Ramos (cell line): ENCODE results near the gene EPS8L3.
"Not testable (repeated sequence)": the region's sequence is repeated elsewhere in the genome, so short reads cannot be mapped to it uniquely, and the experiment has no call there.

Experiments used
- in situ Hi-C: fragments of 300-500 bp; cut with MboI; formaldehyde crosslinking; loops from one replicate; pipeline ENCODE4 v1.14.3; 2022; ENCODE audit warnings: low sequenced_read_pairs; ENCODE audit not compliant: unreplicated experiment

The EPS8L3 gene

DNA sequence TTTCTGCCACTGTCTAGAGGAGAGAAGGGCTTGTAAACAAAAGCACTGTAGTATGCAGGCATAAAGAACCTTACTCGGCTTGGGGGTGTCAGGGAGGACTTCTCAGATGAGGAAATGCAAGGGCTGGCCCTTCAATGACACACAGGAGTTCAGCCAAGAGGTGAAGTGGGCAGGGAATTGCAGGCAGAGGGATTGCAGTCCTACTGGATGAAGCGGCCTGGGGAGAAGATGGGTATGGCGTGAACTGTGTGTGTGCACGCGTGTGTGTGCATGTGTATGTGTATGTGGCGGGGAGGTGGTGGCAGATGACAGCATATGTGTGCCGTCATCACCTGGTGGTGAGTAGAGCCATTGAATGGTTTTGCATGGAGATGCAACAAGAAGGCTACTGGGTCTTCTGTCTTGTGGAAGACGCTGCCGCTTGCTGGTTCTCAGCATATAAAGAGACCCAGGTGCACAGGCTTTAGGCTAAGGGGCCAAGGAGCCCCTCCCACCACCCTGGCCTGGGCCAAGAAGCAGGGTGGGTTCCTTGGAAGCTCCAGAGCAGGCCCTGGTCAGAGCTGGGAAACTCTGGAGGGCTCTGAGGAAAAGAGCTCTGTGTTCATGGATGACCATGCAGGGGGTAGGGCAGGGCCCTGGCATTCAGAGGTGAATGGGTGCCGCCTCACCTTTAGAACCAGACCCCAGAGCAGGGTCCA is 4.1 kb upstream of the EPS8L3 start:
- in situ Hi-C loops = no loop called here

DNA sequence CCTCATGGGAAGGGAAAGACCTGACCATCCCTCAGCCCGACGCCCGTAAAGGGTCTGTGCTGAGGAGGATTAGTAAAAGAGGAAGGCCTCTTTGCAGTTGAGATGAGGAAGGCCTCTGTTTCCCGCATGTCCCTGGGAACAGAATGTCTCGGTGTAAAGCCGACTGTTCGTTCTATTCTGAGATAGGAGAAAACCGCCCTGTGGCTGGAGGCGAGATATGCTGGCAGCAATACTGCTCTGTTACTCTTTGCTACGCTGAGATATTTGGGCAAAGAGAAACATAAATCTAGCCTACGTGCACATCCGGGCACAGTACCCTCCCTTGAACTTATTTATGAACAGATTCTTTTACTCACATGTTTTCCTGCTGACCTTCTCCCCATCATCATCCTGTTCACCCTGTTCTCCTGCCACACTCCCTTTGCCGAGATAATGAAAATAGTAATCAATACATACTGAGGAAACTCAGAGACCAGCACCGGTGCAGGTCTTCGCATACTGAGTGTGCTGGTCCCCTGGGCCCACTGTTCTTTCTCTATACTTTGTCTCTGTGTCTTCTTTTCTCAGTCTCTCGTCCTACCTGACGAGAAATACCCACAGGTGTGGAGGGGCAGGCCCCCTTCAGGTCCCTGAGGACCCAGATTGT is 3.4 kb upstream of the EPS8L3 start:
- in situ Hi-C loops = not testable (repeated sequence)

DNA sequence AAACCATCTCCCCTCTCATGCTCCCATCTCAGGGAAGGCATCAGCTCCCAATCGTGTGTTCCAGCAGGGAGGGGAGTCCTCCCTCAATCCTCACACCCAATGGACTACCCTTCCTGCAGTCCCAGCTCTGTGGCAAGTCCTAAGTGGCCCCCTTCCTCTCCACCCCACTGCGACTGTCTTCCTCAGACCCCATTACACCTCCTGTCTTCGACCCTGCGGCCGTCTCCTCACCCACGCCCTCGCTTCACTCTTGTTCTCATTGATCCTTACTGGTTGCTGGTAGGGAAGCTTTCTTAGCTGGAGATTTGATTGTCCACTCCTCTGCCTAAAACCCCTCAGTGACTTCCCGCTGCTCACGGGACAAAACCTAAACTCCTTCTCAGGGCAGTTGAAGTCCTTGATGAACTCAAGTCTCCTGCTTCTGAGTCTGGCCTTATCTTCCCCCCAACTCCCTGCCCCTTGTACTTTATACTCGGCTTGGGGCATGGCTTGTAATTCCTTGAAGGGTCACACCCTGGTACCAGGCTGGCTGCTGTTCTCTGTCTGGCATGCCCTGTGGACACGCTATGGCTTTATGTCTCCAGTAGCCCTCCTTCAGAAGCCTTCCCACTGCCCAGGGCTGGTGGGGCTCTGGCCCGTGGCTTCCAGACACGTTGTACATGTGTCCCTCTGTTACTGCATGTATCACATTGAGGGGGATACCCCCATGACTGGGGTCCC is 2.3 kb upstream of the EPS8L3 start:
- in situ Hi-C loops = no loop called here

DNA sequence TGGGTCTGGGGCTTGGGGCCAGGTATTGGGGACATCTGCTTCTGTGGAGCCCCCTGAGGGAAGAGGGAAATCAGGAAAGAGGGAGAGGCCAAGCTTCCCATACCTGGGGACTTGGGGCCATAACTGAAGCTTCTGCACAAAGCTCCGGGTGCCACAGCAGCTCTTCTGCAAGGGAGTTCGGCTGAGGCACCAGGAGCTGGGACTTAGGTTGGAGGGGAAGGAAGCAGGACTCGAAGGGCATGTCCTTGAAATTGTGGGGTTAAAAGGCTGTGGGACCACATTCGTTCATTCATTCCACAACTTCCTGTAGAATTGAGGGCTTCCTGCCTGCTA is 1.7 kb upstream of the EPS8L3 start:
- in situ Hi-C loops = no loop called here

DNA sequence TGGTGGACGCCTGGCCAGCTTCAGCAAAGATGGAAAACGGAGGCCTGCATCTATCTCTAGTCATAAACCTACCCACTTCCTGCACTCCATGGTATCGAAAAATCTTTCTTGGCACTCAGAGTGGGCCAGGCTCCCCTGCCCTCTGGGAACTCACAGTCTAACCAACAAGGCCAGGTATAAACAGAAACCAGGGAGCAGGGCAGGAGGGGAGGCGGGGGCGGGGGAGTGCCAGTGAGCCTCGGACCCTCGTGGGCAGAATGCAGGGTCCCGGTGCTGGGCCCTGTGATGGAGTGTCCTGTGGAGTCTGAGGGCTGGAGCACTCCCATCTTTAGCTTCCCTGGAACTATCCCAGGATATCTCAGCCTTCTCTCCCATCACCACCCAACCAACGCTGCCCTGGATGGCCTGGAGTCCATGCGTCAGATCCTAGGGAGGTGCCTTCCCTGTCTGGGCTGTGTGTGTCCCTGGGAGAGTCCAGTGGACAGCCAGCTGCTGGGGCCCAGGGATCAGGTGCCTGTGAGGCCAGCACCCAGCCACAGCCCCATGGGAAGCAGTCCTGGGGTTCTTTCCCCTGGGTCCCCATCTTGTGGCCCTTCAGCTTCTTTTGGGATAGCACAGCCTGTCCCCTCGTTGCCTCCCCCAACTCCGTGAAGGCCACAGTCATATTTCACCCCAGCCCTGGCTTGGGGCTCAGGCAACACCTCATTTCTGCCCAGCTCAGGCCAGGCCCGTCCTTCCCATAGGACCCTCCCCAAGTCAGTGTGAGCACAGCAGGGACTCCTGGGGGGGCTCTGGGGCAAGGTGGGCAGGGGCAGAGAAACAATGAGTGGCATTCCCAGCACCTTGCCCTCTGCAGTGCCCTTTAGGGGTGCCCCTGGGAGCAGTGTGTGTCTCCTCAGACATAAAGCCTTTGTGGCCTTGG is 1.1 kb upstream of the EPS8L3 start:
- in situ Hi-C loops = no loop called here

DNA sequence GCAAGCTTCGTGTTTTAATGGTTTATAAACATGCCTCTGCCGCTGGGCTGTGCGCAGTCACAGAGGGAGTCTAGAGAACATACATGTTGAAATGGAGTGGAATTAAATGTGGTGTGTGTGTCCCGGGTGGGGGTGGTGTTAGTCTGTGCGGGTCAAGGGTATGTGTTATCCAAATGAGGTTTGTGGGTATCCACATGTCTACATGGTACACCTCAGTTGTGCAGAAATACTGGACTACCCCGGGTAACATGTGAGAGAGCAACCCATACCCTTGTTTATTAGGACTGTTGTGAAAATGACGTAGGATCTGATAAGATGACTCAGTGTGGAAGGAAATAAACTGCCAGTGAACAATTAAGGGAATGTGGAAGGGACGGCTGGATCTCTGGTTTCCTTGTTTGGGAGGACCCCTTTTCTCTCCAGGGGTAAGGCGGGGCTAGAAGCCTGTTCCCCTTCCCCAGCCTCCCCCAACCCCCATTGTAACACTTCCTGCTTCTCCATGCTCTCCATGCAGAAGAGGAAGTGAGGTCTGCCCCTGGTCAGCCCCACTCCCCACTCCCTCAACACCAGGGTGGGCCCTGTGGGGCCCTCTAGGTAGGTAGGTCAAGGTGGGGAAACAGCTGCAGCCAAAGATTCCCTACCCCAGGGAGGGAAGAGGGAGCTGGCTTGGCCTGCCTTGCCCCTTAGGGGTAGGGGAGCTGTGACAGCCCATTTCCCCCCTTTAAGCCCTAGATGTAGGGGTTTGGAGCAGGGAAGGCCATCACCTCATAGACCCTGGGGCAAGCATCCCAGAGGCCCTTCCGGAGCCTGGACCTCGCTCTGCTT is 690 bp downstream of the EPS8L3 start:
- in situ Hi-C loops = no loop called here

DNA sequence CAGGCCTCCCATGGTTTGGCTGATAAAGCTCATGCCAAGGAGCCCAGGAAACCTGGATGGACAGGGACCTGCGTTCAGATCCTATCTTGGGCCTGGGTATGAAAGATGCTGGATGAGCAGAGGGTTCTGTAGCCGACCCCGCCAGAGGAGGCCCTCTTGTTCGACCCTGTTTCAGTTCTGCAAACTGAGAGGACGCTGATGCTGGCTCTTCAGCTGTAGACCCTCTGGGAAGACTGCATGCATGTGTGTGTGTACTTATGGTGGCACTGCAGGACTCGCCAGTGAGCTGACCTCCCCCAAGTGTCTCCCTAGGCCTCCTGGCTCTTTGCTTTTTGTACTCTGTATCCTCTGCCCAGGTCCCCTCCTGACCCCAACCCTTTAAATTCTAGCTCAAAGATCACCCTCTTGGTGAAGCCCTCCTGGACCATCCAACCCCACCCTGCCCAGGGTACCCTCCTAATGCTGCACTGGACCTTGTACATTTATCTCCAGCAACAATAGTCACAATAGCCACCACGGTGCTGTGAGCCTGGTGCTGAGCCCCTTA is 1.6 kb downstream of the EPS8L3 start:
- in situ Hi-C loops = no loop called here

DNA sequence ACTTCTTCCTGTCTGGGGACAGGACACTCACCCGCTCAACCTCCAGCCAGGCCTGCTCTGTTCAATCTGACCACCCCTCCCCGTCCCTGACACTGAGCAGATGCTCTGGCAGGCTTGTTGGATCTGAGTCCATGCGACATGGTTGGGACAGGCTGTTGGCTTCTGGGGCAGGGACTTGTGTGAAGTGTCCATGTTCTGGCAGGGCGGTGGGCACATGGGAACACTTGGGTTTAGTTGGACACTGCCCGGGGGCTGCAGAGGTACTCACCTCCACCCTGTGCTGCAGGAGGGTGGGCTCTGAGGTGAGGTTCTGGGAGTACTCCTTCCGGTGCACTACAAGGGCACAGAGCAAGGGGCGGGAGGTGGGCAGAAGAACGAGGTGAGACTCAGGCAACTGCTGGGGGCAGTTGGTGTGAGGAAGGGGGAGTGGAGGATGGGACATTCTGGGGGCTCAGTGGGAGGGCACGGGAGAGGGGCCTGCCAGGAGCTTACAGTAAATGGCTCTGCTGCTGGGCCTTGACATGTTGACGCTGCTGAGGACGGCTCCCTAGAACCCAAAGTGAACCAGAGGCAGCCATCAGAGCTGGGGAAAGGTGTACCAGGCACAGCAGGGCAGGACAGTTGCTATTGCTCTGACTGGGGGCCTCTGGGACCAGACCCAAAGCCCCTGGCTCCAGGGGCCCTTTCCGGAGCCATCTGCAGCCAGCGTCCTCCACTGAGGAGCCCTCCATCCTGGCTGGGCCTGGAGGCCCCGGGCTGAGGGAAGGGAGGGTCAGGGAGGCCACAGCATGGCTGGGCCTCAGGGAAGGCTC is 2.3 kb downstream of the EPS8L3 start:
- in situ Hi-C loops = no loop called here

DNA sequence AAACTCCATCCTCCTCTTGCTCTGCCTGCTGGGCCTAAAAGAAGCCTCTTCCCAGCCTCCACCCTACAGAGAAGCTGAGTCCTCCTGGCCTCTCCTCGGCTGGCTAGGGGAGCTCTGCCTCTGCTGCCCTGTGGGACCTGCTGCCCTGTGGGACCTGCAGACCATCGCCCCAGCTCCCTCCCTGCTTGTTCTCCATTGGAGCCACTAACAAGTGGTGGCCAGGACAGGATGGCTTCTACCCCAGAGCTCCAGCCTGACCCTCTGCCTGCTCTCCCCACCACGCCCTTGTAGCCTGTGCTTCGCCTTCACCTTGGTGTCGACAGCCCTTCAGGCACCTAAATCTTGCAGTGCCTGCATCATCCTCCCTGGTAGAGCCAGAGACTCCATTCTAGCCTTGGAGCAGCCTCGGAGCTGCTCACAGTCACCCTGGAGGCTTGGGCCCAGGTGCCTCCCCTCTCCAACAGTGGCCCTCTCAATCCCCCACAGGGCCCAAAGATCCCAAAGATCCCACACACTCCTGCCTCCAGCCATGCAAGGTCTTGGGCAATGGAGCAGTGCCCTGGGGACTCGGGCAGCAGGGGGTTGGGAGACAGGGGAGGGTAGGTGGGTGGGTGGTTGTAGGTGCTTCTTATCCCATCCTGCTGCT is 3.0 kb downstream of the EPS8L3 start:
- in situ Hi-C loops = no loop called here

DNA sequence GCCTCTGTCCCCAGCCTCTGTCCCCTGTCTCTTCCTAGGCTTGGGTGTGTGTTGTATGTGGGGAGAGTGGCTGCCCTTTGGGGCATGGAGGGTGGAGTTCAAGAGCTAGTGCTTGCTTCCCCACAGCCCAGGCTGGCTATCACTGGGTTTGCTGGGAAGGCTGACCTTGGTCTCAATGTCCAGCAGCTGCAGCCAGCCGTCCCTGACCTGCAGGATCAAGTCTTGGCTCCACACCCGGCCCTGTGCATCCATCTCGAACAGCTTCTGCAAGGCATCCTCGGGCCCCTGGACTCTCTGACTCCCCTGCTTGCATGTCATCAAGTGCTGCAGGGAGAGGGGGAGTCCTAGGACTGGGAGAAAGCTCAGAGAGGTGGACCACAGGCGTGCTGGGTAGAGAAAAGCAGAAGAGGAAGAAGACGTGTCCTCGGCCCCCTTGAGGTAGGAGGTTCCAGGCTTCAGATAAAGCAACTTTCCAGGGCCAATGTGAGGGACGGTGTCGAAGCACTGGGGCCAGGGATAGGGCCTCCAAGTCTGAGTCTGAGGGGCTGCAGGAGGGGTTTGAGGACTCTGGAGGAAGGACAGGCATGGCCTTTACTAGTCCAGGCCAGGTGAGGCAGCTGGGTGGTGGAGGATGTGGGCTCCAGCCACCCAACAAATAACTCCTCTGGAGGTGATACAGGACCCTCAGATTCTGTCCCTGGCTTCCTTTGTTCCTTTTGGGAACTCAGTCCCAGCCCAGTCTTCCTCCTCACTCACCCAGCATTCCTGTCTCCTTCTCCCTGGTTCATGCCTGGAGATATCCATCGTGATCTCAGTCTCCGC is 4.0 kb downstream of the EPS8L3 start:
- in situ Hi-C loops = no loop called here

DNA sequence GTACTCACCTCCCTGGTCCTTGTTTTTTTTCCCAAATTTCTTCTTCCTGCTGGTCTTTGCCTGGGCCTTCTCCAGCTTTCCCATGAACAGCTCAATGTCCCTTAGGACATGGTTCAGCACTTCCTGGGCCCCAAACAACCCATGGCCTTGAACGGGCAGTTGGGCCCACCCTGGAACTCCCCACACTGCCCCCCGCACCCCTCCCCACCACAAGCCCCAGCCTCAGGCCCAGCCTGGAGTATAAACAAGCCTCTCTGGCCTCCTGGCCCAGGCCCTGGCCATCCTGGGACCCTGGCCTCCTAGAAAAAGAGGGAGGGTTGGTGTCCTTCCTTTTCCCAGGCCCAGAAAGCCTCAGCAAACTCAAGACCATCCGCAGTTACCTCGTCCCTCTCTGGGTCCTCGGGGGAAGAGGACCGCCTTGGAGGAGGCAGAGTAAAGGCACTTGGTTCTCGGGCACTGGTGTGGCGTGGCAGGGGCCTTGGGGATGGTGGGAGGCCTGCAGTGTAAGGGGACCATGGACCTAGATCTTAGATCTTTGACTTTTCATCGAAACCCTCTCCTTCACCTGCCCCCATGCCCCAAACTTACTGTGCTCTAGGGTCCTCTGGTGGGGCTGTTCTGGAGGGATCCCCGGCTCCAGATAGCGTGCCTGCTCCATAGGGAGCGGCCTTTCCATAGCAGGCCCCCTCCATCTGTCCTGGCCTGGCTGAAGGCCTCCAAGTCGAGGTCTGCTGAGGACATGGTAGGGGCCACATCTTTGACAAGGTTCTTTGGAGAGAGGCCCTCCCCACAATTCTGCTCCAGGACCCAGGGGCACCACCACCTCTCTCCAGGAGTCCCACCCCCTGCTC is 5.6 kb downstream of the EPS8L3 start:
- in situ Hi-C loops = no loop called here

DNA sequence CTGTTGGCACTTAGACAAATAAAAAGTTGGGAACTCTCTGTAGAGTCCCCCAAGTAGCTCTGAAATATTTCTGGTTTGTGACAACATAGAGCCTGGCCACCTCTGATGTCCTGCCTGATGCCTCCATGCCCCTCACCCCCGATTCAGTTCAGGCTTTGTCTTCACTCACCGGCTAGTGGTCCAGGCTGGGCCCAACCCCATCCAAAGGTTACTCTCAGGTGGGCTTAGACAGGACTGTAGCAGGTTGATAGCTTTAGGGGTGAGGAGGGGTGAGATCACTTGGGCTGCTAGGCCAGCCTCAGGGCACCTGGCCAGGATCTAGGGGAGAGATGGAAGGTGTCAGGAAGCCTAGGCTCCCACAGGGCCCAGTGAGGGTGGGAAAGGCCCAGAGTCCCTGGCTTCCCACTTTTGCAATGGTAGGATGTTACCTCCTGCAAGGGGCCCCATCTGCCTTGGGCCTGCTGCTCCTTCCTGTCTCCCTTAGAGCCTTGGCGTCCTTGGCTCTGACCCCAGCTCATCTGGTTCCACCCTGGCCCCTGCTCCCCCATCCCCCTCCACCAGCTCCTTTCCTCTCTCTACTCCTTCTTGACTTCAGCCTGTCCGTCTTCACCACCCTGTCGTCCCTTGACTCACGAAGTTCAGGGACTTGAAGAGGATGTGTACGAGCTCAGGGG is 6.7 kb downstream of the EPS8L3 start:
- in situ Hi-C loops = no loop called here

DNA sequence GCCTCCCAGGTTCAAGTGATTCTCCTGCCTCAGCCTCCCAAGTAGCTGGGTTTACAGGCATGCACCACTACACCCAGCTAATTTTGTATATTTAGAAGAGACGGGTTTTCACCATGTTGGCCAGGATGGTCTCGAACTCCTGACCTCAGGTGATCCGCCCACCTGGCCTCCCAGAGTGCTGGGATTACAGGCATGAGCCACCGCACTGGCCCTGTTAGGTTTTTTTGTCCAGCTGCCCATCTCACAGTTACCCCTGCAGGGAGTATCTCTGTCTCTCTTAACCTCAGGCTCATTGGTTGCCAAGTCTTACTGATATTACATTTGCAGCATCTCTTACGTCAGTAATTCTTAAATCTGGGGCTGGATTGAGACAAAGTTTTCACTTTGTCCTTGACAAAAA is 7.4 kb downstream of the EPS8L3 start:
- in situ Hi-C loops = not testable (repeated sequence)

DNA sequence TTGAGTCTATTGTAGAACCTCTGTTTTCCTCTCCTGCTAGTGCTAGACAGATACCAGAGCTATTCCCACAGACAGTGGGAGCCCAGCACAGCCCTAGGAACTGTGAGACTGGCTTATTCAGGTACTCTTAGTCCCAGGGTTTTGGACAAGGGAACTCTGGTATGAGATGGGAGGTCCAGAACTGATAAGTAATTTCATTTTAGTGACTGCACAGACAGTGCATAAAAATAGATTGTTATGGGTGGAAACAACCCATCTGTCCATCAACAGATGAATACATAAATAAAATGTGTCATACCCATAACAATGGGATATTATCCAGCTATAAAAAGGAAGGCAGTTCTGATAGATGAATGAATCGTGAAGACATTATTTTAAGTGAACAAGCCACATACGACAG is 9.0 kb downstream of the EPS8L3 start:
- in situ Hi-C loops = no loop called here

DNA sequence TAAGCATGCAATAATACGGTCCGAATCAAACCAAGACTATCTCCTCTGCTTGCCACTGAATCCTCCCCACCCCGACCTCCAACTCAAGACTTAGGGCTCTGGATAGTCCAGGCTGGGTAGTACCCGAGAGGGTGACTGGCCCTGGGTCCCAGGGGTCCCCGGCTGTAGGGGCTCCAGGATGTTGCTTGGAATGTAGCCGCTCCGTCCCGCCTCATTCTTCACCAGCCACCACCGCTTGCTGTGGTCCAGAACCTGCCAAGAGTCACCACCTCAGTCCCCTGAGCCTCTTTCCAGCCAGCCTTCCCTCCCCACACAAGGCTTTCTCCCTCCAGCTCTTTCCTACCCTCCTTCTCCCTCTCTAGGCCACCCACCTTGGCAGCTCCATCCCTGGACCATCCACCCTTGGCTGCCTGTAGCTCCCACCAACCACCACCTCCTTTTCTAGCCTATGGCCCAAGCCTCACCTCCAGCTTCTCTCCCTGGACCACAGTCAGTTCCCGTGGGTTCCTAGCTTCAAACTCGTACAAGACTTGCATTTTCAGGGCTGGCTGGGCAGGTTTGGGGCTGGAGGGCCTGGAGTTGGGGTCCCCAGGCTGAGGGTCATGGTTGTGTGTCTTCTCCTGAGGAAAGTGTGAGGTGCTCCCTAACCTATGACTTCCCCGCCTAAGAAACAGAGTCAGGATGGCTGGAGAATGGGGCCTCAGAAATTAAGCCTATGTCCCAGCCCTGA is 12.0 kb downstream of the EPS8L3 start:
- in situ Hi-C loops = no loop called here
